ENCODE measurements around the gene CDH13. TPM values are rescaled to one million over a fixed set of nuclear protein-coding genes. Genes with fewer than 3 reads are reported as not detected.

CDH13 gene
- total RNA-seq, 1 donor from 2014 or later, result 23.1 TPM

Small RNA genes lying within 50 kb of the gene (small RNA-seq; reads per million reads assigned to genes)
- gene AC099506.2 (ENCODE audit: low replicate concordance), result not detected
- gene MIR3182 (ENCODE audit: low replicate concordance), result not detected
- not detected for gene MIR8058 (ENCODE audit: low replicate concordance)

All from temporal lobe (tissue), 2 donors.